ENCODE results near the gene SZRD1.

The SZRD1 gene

DNA sequence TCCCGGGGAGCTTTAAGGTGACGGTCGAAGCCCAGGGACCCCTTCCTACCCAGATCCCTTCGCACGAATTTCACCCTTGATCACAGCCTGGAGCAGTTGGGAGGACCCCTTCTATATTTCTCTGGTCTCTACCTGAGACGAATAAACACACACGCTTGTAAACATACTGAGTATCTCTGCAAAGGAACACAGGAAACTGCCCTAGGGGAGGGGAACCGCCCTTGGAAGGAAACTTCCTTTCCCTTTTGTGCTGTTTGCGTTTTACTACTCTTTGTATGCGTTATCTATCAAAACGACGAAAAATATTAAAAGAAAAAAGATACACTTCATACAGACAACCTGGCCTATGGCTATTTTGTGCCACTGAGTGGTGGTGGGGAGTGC lies 74.2 kb downstream of the SZRD1 start:
- FAIRE-seq: no peak

DNA sequence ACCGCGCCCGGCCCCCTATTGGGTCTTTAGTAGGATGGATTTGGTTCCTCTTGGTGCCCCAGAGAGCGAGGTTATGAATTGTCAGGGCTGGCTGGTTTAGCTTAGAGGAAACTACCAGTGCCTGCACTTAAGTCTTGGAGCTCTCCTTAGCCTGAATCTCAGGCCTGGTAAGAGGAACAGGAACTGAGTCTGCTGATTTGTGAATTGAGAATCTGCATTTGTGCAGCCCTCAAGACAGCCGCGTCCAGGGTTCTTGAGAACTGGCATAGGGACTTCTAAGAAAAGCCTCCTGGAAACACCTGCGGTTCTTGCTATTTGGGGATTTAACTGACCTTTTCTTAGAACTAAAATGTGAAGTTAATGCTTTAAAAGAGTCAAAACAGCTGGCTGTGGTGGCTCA lies 75.2 kb downstream of the SZRD1 start:
- FAIRE-seq: no peak

DNA sequence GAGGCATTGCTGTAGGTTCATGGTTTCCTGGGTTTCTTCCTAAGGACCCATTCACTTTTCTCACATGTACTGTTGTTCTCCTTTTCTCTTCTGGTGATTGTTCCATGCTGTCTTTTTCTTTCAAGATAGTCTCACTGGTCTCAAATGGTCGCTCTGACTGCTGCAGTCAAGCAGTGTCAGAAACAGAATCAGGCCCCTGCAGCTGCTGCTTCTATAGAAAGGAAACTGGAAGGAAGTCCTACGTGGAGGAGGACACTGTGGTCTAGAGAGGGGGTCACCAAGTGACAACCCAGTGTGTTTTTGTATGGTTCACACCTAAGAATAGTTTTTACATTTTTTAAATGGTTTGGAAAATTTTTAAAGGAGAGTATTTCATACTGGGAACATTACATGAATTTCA lies 75.9 kb downstream of the SZRD1 start:
- no peak for FAIRE-seq

DNA sequence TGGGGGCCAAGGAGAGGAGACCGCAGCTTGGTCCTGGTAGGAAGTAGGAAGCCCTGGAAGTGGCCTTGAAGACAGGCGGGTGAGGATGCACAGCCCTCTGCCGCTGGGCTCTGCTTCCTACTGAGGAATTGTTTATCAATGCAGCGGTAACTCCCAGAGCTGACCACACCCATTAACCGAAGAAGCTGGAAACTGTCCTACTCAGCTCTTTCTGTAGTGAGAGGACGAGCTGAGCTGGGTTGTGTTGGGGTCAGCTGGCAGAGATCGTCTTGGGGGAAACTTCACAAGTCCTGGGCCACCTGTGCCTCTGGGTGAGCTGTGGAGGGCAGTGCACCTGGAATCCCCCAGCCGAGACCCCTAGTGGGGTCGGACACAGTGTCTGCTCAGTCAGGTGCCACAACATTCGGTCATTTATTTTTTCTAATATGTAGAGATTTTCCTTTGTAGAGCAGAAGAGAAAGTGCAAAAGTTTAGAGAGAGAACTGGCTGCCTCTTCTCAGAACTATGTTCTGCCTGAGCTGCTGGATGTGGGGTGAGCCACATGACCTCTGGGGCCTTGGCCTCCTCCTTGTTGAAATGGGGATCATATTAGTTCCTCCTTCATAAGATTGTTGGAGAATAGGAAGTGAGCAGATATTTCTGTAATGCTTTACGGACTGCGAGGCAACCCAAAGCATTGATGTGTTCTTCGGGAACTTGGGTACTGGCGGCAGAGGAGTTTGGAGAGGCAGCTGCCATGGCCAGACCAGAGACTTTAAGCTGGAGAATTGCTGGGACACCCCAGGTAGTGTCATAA lies 77.1 kb downstream of the SZRD1 start:
- FAIRE-seq: no peak

DNA sequence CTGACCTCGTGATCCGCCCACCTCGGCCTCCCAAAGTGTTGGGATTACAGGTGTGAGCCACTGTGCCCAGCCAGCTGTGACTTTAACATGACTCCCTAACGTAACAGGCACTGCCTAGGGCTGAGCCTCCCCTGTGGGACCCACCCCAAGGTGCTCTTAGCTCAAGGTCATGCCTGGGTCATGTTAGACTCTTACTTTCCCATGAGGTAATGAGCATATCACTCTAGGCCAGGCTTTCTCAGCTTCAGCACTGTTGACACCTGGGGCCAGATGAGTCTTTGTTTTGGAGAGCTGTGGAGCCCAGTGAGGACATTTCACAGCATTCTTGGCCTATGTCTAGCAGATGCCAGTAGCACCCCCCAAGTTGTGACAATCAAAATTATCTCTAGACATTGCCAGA lies 78.0 kb downstream of the SZRD1 start:
- no peak for FAIRE-seq

DNA sequence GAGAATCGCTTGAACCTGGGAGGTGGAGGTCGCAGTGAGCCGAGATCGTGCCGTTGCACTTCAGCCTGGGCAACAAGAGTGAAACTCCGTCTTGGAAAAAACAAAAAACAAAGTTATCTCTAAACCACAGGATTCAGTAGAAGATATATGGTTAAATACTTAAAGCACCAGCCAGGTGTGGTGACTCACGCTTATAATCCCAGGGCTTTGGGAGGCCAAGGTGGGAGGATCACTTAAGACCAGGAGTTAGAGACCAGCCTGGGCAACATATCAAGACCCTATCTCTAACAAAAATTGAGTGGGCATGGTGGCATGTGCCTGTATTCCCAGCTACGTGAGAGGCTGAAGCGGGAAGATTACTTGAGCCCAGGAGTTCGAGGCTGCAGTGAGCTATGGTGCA lies 79.1 kb downstream of the SZRD1 start:
- no peak for FAIRE-seq

DNA sequence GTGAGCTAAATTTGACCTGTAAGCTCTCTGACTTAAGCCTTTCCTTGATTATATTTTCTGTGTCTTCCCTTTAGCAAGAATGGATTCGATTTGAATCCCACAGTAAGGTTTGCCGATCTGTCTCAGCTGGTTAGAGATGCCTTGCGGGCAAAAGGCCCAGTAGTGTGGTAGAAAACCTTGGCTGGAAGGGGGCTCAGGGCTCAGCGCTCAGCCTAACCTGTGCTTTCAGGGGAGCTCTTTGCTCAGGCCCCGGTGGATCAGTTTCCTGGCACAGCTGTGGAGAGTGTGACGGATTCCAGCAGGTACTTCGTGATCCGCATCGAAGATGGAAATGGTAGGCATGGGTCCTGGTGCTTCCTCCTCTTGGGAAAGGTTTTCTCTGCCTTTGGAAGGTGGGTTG lies 80.6 kb downstream of the SZRD1 start:
- FAIRE-seq: no peak
